Measurements from ENCODE around the gene PICK1. TPM values are rescaled to one million over a fixed set of nuclear protein-coding genes. Genes with fewer than 3 reads are reported as not detected.

The PICK1 gene
- total and polyA plus RNA-seq, 2 of the 8 experiments (the other 6 are each of a cell fraction or from before 2014, with no cell fraction given) = 20.4 to 22.9 TPM

- DNase-seq (ENCODE audit: low read depth in 1 of 2, low spot score in 2 of 2) = no peak
- Histone ChIP-seq H3K79me2 (ENCODE audit: control insufficient read depth in 1 of 2, insufficient read depth in 2 of 2, low read length in 2 of 2) (no peaks in the 10 kb centered on the region), H3K9me3 (ENCODE audit: insufficient read depth in 2 of 2, low read depth in 1 of 2, low read length in 1 of 2) (no peaks in the 10 kb centered on the region), H2BK12ac (ENCODE audit: low read depth, low read length) (no peak overlapping the region), H3K4ac (replicated peaks; ENCODE audit: insufficient read length, low read depth, low read length) (no peak overlapping the region), H4K20me1 (replicated peaks in 1 of 2; ENCODE audit: control insufficient read depth in 1 of 2, insufficient read depth in 2 of 2, low read length in 2 of 2) (peaks cover 0 to 5% of the 10 kb centered on the region in 2 experiments), H3K23me2 (ENCODE audit: low read depth, low read length) (peaks cover 3% of the 10 kb centered on the region), H4K91ac (replicated peaks; ENCODE audit: insufficient read length, low read length) (no peak overlapping the region), H3K56ac (replicated peaks; ENCODE audit: insufficient read length, low read depth, low read length) (no peak overlapping the region), H3K4me3 (ENCODE audit: extremely low read depth in 1 of 4, insufficient read depth in 2 of 4, low read depth in 3 of 4, low read length in 4 of 4) (no peak overlapping the region), H3K79me1 (ENCODE audit: low read depth, low read length) (no peaks in the 10 kb centered on the region), H3K4me2 (ENCODE audit: insufficient read depth in 1 of 2, low read depth in 2 of 2, low read length in 2 of 2) (no peak overlapping the region), H2AFZ (ENCODE audit: low read length) (no peak overlapping the region), H4K5ac (ENCODE audit: insufficient read length, low read depth, low read length) (no peak overlapping the region), H2BK15ac (ENCODE audit: low read length) (no peak overlapping the region), H2AK5ac (ENCODE audit: low read depth, low read length) (no peak overlapping the region), H3K27ac (ENCODE audit: low read depth, low read length) (no peak overlapping the region), H3K36me3 (ENCODE audit: control insufficient read depth in 2 of 4, insufficient read depth in 4 of 4, low read length in 3 of 4) (peaks cover 3 to 13% (median 3%) of the 10 kb centered on the region in 4 experiments; a peak in 5 of 8 replicates), H3K27me3 (replicated peaks in 1 of 4; ENCODE audit: control insufficient read depth in 3 of 4, extremely low read depth in 1 of 4, insufficient read depth in 3 of 4, low read length in 3 of 4) (peaks cover 7 to 25% (median 24%) of the 10 kb centered on the region in 4 experiments), H3K4me1 (replicated peaks in 1 of 4; ENCODE audit: control insufficient read depth in 3 of 4, insufficient read depth in 4 of 4, low read length in 3 of 4) (peaks cover 0 to 13% (median 7%) of the 10 kb centered on the region in 4 experiments; a peak in 5 of 7 replicates), H2BK5ac (ENCODE audit: low read depth, low read length) (no peak overlapping the region), H3K14ac (ENCODE audit: insufficient read length) (no peak overlapping the region), H3K18ac (ENCODE audit: extremely low read depth, low read length) (no peak overlapping the region), H2BK20ac (ENCODE audit: low read length) (no peak overlapping the region), H3K23ac (ENCODE audit: insufficient read length) (no peak overlapping the region), H4K8ac (ENCODE audit: extremely low read depth, insufficient read depth, low read length) (no peak overlapping the region), H2BK120ac (replicated peaks; ENCODE audit: low read depth, low read length) (no peak overlapping the region), H3K9ac (replicated peaks in 1 of 4; ENCODE audit: extremely low read depth in 1 of 4, low read depth in 3 of 4, low read length in 3 of 4) (no peak overlapping the region)
- FAIRE-seq = no peak
- CTCF ChIA-PET (ENCODE audit: partially characterized antibody) = interaction anchor here (2.2 kb wide), 1 partner anchor 21 kb away, joined by 7 read pairs; no protein-coding TSS in a partner anchor
- 89% methylated on average over 12 of the region's 12 CpGs; no CpG with 5 or more reads in 1 of the 2 experiments for WGBS, 2 experiments (ENCODE audit: extremely low coverage in 1 of 2, insufficient coverage in 1 of 2, insufficient read length in 1 of 2, insufficient replicate concordance in 2 of 2, low coverage in 1 of 2, low lambda C conversion rate in 2 of 2, missing lambda C conversion rate in 1 of 2)
- POLR2A ChIA-PET (ENCODE audit: partially characterized antibody) = no interaction called here
- TF ChIP-seq BRCA1 (IDR thresholded peaks at IDR 0.05; ENCODE audit: low read depth, low read length) (no peak), JUN (IDR thresholded peaks at IDR 0.05; ENCODE audit: low read depth, low read length) (no peak), SIX5 (IDR thresholded peaks at IDR 0.05; ENCODE audit: low read depth, low read length) (no peak), HDAC6 (IDR thresholded peaks at IDR 0.05; ENCODE audit: low read depth, low read length) (no peak), KDM1A (IDR thresholded peaks at IDR 0.05; ENCODE audit: borderline replicate concordance, low read length) (no peak), CHD1 (IDR thresholded peaks at IDR 0.05; ENCODE audit: low read depth, low read length) (no peak), POLR2AphosphoS5 (IDR thresholded peaks at IDR 0.05; ENCODE audit: low read depth, low read length) (no peak), SAP30 (IDR thresholded peaks at IDR 0.05; ENCODE audit: insufficient read depth, insufficient replicate concordance, low read length) (no peak), KDM5A (IDR thresholded peaks at IDR 0.05; ENCODE audit: low read length) (no peak), USF2 (IDR thresholded peaks at IDR 0.05; ENCODE audit: low read length) (no peak), GABPA (IDR thresholded peaks at IDR 0.05; ENCODE audit: borderline replicate concordance, insufficient read depth, low read length) (no peak), ASH2L (IDR thresholded peaks at IDR 0.05; ENCODE audit: low read length) (no peak), CHD2 (IDR thresholded peaks at IDR 0.05; ENCODE audit: low read length) (no peak)
- TF ChIP-seq, protein P1, sequence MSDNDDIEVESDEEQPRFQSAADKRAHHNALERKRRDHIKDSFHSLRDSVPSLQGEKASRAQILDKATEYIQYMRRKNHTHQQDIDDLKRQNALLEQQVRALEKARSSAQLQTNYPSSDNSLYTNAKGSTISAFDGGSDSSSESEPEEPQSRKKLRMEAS (IDR thresholded peaks at IDR 0.05) = no peak
Observed at GRCh38 chr22:38077096-38077495, 19.9 kb downstream of the PICK1 start.
